Occipital lobe (tissue), 2 donors: ENCODE data around the gene BTBD9. TPM values are rescaled to one million over a fixed set of nuclear protein-coding genes. Genes with fewer than 3 reads are reported as not detected.
"Not testable (repeated sequence)": the region's sequence is repeated elsewhere in the genome, so short reads cannot be mapped to it uniquely, and the experiment has no call there.

ENCODE experiments used
- DNase-seq: peaks from one replicate; lab custom pipeline; 2025; lab: John Stamatoyannopoulos, UW
- total RNA-seq: library from RNA; depleted of rRNA; stranded (reverse); fragments of >200 nt; gene quantifications from one replicate; pipeline ENCODE4 v1.2.3, GENCODE V29; 2014

Gene BTBD9
- total RNA-seq, 1 donor from 2014 or later, result 38.1 TPM

DNA sequence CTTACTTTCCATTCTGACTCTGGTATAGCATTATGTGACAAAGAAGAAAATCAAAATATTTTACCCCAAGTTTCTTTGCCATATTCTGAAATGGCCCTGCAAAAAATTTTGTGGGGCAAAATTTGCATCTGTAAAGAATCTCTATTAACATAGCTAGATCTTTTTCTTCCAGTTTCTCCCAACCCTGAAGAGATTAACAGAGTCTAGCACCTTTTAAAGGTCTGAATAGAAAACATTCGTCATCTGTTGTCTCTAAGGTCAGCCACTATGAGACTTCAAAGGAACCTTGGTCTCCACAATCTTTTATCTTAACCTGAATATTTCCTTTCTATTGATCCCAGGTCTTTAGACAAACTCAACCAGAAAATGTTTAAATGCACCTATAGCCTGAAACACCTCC, 205.7 kb downstream of the BTBD9 start:
- no peak for DNase-seq

DNA sequence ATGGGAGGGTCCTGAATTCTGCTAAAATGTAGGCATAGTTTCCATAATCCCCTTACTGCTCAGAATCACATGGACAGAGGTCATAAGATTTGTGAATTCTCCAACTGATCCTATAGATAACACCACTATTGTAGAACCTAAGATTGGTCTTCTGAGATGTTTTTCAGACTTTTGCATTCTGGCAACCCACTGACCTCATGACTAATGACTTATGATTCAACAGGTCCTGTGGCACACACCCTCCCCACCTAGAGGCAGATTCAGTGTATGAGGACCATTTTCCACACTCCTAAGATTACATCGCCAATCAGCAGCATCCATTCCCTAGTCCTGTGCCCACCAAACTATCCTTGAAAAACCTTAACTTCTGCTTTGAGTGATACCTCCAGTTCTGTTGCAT, 207.2 kb downstream of the BTBD9 start:
- DNase-seq, result no peak

DNA sequence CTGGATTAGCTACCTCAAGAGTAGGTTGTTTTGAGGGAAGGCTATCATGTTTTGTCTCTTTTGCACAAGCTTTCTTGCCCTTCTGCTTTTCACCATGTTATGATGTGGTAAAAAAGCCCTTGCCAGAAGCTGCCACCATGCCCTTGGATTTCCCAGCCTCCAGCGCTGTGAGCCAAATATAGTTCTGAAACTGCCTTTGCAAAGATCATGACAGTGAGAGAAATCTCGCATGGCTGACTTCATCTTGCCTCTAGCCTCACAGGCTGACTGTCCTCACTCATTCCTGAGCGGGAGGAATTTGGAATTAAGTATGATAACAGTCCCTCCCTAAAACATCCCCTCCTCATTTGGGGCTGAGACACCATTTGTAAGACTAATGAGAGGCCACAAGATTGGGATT, 207.7 kb downstream of the BTBD9 start:
- no peak for DNase-seq

DNA sequence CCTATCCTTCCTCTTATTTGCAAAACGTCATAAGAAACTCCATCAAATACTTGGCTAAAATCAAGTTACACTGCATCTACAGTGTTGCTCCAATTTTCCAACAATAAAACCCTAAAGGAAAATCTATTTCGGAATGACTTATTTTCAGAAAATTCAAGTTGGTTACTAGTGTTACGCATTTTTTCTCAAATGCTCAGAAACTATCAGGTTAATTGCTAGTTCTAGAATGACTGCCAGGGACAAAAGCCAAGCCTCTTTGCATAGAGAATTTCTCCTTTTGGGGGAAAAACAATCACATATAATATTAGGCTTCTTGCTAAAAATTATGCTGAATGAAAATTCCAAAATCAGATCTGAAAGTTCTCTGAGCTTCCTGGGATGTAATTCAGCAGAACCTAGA, 210.2 kb downstream of the BTBD9 start:
- DNase-seq, result no peak

DNA sequence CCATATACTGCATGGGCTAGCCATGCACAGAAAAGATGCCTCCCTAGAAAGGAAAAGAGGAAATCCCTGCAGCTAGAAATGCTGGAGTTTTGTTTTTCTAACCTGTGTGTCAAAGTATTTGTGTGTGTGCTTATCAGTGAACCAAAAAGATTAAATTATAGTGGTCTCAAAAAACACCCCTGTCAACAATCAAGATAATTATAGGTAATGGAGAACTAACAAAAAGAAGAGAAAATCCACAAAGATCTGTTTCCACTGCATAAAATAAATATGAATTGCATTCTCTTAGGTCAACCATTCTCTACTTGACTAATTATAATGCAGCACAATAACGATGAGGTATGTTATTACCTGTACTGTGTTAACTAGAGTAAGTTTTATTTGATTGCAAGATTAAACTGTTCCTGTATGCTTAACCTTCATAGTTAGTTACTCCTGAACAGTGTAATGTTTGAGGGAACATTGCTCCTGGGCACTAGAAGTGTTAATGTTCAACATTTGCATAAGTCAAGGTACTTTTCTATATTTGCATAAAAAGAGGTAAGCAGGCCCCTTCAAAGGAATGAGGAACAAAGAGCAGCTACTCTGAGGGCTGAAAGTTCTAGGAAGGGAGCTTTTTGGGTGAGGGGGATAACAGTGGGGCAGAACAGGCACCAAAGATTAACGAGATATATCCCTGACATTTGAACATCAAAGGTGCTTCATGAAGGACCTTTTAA, 212.1 kb downstream of the BTBD9 start:
- DNase-seq, result no peak

DNA sequence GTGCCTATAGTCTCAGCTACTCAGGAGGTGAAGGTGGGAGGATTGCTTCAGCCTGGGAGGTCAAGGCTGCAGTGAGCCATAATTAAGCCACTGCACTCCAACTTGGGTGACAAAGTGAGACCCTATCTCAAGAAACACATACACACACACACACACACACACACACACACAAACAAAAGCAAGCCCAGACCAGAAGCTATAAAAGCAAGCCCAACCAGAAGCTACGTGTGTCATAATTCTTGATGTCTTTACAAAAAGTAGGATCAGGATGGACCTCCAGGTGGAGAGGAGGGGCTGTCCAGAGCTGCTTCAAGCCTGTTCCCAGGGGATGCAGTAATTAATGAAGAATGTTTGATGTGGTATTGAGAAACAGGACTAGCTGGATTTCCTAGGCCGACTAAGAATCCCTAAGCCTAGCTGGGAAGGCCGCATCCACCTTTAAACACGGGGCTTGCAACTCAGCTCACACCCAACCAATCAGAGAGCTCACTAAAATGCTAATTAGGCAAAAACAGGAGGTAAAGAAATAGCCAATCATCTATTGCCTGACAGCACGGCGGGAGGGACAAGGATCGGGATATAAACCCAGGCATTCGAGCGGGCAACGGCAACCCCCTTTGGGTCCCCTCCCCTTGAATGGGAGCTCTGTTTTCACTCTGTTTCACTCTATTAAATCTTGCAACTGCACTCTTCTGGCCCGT, 213.8 kb downstream of the BTBD9 start:
- not testable (repeated sequence) for DNase-seq

DNA sequence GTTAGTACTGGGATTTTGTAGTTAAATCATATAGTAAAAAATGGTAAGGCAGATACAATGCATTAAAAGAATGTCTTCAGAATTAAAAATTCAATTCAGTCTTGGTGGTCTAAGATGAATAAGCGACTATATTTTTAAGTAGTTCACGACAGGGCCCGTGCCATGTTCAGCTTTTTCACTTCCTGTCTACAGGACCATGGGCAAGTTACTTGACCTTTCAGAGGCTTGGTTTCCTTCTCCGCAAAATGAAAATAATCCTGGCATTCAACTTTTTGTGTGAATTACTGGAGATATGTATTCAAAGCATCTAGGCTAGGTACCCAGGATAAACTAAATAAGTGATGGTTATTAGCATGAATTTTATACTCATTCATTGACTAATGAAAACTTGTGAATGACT, 216.0 kb downstream of the BTBD9 start:
- DNase-seq, result no peak

DNA sequence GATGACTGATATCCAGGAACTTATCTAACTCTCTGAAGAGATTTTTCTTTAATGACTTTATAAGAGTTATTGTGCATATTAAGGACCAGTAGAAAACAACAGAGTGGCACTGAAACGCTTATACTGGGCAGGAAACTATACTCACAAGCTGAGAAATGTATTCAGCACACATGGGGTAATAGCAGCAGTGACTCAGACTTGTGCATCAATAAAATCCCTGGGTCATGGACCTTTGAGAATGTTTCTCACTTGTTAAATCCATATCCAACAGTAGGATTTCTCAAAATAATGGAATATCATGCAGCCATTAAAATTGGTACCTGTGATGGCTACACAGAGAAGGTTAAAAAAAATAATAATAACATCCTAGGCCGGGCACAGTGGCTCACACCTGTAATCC, 219.5 kb downstream of the BTBD9 start:
- no peak for DNase-seq

DNA sequence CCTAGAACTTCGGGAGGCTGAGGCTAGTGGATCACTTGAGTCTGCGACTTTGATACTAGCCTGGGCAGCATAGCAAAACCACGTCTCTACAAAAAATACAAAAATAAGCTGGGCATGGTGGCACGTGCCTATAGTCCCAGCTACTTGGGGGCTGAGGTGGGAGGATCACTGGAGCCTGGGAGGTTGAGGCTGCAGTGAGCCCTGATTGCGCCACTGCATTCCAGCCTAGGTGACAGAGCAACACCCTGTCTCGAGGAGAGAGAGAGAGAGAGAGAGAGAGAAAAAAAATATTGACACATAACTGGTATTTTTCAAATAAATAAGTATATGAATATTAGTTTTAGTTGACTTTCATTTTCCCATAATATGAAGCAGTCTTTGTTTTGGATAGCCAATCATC, 222.2 kb downstream of the BTBD9 start:
- no peak for DNase-seq

DNA sequence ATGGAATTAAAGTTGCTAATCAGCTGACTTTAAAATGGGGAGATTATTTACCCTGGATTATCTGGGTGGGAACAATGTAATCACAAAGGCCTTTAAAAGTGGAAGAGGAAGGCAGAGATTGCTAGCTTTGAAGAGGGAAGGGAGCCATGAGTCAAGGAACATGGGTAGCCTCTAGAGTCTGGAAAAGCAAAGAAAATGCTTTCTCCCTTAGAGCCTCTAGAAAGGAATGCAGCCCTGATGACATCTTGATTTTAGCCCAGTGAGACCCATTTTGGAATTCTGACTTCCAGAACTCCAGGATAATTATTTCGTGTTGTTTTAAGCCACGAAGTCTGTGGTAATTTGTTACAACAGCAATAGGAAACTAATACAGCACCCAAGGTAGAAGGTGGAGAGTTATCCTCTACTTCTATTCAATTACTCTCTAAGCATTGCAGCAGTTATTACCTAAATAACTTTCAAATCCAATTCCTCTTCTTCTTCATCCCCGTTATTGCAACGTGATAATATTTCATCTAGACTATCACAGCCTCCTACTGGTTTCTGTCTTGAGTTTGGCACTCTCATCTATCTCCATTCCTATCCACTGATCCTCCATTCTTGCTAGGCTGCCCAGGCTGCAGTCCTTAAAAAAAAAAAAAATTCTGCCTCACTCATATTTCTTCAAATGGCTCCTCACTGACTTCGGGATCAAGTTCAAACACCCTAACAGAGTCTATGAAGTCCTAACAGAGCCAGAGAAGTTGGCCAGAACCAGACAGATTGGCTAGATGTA, 224.3 kb downstream of the BTBD9 start:
- DNase-seq, result no peak

DNA sequence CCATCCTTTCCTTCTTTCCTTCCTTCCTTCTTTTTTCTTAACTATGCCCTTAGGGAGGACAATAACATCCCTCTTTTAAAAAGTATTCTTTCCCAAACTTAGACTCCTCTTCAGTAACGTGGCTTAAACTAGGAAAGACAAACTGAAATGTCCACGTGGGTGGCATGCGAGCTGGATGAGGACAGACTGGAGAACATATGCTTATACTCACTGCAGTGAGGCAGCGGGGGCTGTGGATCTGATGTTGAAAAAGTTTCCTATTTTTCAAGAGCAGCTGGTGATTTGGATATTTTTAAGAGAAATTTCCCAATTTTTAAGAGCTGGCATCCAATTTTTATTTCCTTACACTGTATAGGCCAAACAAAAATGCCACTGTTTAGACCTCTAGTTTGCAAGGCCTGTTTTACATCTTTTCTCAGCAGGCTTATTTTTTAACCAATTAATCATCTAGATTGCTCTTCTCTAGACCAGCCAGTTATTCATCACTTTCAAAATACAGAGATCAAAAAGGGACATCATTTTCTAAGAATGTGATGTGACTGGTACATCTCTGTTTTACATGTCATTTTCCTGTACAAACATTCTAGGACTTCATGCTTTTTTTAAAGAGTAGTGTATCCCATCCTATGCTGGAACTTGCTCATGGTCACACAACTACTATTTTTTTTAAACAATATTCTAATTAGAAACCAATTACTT, 226.5 kb downstream of the BTBD9 start:
- DNase-seq, result no peak

DNA sequence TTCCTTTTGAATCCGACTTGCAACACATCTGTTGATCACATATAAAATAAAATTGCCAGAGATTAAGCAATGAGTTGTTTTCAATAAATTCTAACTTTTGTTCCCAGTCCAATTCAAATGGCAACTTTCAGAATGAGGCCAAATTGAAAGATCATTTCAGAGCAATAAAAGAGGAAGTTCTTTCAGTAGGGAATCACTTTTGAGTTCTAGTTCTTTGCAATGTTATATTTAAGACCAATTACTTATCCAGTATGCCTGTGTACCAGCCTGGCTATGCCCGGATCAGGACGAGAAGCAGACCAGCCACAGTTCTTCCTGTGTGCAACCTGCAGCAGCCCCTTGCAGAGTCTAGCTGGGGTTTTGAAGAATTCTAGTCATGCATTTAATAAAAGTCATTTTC, 232.5 kb downstream of the BTBD9 start:
- no peak for DNase-seq

DNA sequence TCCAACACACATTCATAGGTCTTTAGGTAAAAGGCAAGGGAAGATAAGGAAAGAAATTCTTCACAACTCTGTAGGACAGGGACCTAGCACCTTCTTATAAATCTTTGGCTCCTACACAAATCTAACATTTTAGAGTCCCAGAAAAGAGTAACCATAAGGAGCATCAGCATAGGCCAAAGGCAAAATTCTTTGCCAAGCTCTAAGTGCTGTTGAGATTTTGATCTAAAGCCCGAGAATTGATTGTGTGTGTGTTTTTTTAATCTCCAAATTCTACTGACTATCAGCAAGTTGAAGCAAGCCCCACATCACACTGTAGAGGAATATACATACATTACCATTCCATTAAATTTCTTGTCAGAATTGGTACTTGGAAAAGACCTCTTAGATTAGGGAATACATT, 233.6 kb downstream of the BTBD9 start:
- DNase-seq, result no peak

DNA sequence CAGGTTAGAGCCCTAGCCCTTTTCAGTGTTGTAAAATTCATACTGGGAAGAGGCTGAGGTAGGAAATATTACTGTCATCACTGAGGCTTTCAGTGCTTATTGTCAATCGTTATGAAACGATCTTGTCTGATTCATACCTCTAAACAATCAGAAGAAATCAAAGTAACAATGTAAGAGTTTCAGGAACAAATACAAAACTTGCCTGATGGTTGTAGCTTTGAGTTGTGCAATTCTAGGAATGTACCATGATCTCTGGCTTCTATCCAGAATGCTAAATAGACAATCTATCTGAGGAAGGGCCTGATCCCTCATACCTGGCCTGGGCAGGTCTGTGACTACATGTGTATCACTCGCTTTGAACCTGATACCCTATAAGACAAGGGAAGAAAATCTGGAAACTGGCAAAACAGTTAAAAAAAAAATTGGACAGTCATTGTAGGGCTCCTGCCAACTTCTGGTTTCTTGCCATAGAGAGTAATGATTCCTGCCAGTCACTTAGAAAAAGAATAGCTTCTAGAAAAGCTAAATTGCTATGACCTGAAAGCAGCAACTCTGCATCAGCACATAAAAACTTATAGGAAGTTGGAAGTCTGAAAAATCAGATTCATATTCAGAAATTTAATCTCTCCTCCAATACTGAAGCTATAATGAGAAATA, 234.7 kb downstream of the BTBD9 start:
- no peak for DNase-seq

DNA sequence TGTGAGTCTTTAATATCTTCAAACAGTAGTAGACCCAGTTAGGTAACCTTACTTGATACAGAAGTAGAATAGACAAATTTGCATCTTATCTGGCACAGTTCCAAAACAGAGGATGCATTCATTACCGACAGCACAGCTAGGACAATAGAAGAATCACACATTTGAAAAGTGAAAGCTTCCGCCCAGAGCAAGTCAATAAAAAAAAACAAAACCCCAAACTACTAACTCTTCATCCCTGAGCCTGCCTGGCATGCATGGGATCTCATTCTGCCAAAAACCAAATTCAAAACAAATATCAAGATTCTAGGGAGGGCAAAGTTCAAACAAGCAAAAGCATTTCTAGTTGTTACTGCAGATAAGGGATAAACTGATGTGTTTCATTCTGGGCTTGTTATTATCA, 235.4 kb downstream of the BTBD9 start:
- no peak for DNase-seq

DNA sequence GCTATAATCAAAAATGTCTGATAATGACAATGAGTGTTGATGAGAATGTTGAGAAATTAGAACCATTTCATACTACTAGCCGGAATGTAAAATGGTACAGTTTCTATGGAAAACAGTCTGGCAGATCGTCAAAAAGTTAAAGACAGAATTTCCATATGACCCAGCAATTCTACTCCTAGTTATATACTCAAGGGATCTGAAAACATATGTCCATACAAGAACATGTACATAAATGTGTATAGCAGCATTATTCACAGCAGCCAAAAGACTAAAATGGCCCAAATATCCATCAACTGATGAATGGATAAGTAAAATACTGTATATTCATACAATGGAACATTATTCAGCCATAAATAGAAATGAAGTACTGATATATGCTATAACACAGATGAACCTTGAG, 236.2 kb downstream of the BTBD9 start:
- no peak for DNase-seq

DNA sequence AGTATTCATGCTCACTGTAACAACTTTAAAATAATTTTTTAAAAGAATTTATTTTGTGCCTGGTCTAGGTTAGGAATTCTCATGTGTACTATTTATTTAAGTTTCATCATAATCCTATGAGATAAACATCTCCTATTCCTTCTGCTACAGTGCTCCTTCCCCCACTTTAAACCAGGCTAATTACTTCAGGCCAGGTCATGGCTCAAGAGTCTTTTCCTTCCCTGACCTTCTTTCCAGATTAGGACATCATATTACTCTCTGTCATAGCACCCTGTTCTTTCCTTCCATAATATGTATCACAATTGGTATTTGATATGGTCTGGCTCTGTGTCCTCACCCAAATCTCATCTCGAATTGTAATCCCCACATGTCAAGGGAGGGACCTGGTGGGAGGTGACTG, 239.0 kb downstream of the BTBD9 start:
- DNase-seq, result no peak

DNA sequence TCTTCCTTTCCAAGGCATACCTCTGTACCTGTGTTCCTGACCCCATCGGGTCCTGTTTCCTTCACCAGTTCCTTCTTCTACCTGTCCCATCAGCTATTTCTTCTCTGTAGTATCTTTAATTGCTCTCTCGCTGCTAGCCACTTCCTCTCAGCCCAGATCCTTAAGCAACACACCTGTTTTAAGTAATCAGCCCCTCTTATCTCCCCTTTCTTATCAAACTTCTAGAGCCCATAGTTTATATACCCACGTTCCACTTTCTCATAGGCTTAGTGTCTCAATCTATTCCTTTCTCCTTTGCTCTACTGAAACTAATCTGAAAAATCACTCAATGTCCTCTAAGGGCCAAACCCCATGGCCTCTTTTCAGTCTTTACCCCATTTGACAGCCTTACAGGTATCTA, 239.6 kb downstream of the BTBD9 start:
- no peak for DNase-seq

DNA sequence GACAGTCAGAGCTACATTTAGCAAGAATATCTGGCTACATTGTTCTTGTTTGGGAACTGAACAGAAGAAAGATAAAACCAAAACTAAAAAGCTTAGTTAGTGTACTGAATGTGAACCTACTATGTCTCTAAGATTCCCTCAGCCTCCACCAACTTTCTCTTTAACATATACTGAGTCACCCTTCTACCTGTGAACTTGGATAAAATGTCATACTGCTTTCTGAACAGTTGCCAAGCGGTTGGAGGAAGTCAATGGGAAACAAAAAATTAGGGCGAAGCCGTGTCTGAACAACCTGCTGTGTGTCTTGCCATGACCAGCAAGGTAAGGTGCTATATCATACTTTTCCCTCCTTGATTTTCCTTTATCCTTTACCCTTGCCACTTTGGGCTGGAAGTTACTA, 243.5 kb downstream of the BTBD9 start:
- DNase-seq, result no peak

DNA sequence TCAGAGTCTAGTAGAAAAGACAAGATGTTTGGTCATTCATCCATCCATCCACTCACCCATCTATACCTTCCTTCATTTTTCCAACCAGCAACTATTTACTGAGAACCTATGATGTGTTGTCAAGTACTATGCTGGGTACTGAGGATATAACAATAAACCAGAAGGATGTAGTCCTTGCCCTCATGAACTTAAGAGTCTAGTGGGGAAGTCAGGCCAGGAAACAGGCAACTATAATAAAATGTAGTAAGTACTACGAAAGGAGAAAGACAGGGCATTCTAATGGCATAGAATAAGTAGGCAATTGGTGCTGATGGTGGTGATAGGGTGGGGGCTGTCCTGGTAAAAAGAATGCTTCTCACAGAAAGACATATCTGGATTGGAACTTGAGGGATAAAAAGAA, 245.7 kb downstream of the BTBD9 start:
- no peak for DNase-seq
